ENCODE data around the gene MAN2A2. TPM values are rescaled to one million over a fixed set of nuclear protein-coding genes. Genes with fewer than 3 reads are reported as not detected.

Gene MAN2A2
- total RNA-seq, 6 experiments from 2014 or later, result 41.4 to 91.6 (median 59.8) TPM

- TF ChIP-seq CTCF (IDR thresholded peaks at IDR 0.05) (no peak), POLR2A (IDR thresholded peaks at IDR 0.05) (peak; percentile 22)
- WGBS (ENCODE audit: insufficient coverage, low coverage, low lambda C conversion rate, missing lambda C conversion rate), result 48% methylated on average over 6 of the region's 9 CpGs
- DNase-seq (peak in 2 of 3 donors; percentile 71), ATAC-seq (peak; percentile 10 to 57 (median 36))
- H3K9me3 ChIP-seq, result no peaks in the 10 kb centered on the region
- no peaks in the 10 kb centered on the region for H3K36me3 ChIP-seq
- no peaks in the 10 kb centered on the region for H3K27me3 ChIP-seq
- intact Hi-C loops (cut with DNase I), result no loop called here
- peaks cover 0 to 45% (median 9%) of the 10 kb centered on the region in 4 donors for H3K4me1 ChIP-seq
- H3K27ac ChIP-seq, result peak overlapping the region; percentile 93 to 98 (median 97)
- H3K4me3 ChIP-seq, result peak overlapping the region in 2 of 3 donors; percentile 81 to 82
These were observed 33.3 kb upstream of the MAN2A2 start for GRCh38 chr15:90869601-90870353.

GRCh38 chr15:90870354-90871138 is 32.6 kb upstream of the MAN2A2 start:
- 11% methylated on average over 17 of the region's 19 CpGs for WGBS (ENCODE audit: insufficient coverage, low coverage, low lambda C conversion rate, missing lambda C conversion rate)
- intact Hi-C loops (cut with DNase I), result no loop called here
- Histone ChIP-seq H3K4me1 (peaks cover 0 to 47% (median 6%) of the 10 kb centered on the region in 4 donors), H3K36me3 (no peaks in the 10 kb centered on the region), H3K27ac (peak overlapping the region; percentile 93 to 98 (median 97)), H3K9me3 (no peaks in the 10 kb centered on the region), H3K4me3 (peak overlapping the region; percentile 81 to 85 (median 82)), H3K27me3 (no peaks in the 10 kb centered on the region)
- DNase-seq, result no peak
- TF ChIP-seq CTCF (IDR thresholded peaks at IDR 0.05) (no peak), POLR2A (IDR thresholded peaks at IDR 0.05) (no peak)
- peak in 2 of 4 donors; percentile 1 for ATAC-seq

GRCh38 chr15:90871139-90871715 is 31.9 kb upstream of the MAN2A2 start:
- no CpG with 5 or more reads among the region's 71 CpGs for WGBS (ENCODE audit: insufficient coverage, low coverage, low lambda C conversion rate, missing lambda C conversion rate)
- DNase-seq, result no peak
- TF ChIP-seq POLR2A (IDR thresholded peaks at IDR 0.05) (no peak), CTCF (IDR thresholded peaks at IDR 0.05) (no peak)
- Histone ChIP-seq H3K4me3 (peak overlapping the region; percentile 81 to 85 (median 82)), H3K27me3 (no peaks in the 10 kb centered on the region), H3K4me1 (peaks cover 0 to 52% (median 6%) of the 10 kb centered on the region in 4 donors), H3K27ac (peak overlapping the region; percentile 93 to 98 (median 97)), H3K9me3 (no peaks in the 10 kb centered on the region), H3K36me3 (peaks cover 0 to 3% (median 3%) of the 10 kb centered on the region in 4 donors)
- intact Hi-C loops (cut with DNase I), result no loop called here
- peak in 2 of 4 donors; percentile 6 to 13 for ATAC-seq

- peak overlapping the region; percentile 81 to 85 (median 82) for H3K4me3 ChIP-seq
- no peaks in the 10 kb centered on the region for H3K27me3 ChIP-seq
- no peaks in the 10 kb centered on the region for H3K9me3 ChIP-seq
- H3K4me1 ChIP-seq, result peaks cover 0 to 48% (median 7%) of the 10 kb centered on the region in 4 donors
- H3K27ac ChIP-seq, result peak overlapping the region; percentile 93 to 98 (median 97)
- intact Hi-C loops (cut with DNase I), result no loop called here
- peaks cover 3 to 10% (median 8%) of the 10 kb centered on the region in 4 donors for H3K36me3 ChIP-seq
- DNase-seq (peak in 1 of 3 donors; percentile 55), ATAC-seq (peak in 3 of 4 donors; percentile 5 to 33 (median 14))
- WGBS (ENCODE audit: insufficient coverage, low coverage, low lambda C conversion rate, missing lambda C conversion rate), result 0% methylated on average over 6 of the region's 77 CpGs
- no peak for TF ChIP-seq CTCF (IDR thresholded peaks at IDR 0.05)
- TF ChIP-seq POLR2A (IDR thresholded peaks at IDR 0.05), result no peak
These were observed 31.2 kb upstream of the MAN2A2 start for GRCh38 chr15:90871716-90872485.

Data from right lobe of liver (tissue), 6 donors.